Limb (tissue), 2 donors: ENCODE data around the gene C16orf96.

Experiments used
- DNase-seq, 2 donors: peaks; one replicate each; pipeline ENCODE4 v3.0.0-alpha.2; 2016; ENCODE audit errors: extremely low spot score in 2 of 2

C16orf96 gene

GRCh38 chr16:4525069-4525468, 31.1 kb upstream of the C16orf96 start:
- peak; percentile 21 to 36 for DNase-seq

DNA sequence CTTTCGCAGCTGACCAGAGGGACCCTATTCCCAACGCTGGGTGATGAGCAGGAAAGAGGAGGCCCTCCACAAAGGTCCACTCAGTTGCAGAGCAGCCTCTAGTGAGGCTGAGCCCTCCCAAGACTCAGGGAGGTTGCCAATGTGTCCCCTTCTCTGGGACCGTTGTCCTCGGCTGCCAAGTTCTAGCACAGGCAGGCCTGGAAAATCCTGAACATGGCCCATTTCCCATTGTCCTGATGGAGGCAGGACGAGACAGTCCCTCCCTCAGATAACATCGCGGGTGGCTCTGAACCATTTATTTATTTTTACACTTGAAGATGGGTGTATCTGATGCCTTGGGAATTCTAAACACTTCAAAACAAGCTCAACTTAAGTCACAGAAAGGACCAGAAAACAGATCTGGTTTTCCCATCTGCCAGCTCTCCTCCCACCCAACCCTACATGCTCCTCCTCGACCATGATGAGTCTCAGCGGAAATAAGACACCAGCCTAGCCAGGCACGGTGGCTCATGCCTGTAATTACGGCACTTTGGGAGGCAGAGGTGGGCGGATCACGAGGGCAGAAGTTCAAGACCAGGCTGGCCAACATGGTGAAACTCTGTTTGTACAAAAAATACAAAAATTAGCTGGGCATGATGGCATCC, 30.4 kb upstream of the C16orf96 start:
- no peak for DNase-seq

- DNase-seq = peak in 1 of 2 donors; percentile 39
Measured at GRCh38 chr16:4529085-4530060, 26.8 kb upstream of the C16orf96 start.

DNA sequence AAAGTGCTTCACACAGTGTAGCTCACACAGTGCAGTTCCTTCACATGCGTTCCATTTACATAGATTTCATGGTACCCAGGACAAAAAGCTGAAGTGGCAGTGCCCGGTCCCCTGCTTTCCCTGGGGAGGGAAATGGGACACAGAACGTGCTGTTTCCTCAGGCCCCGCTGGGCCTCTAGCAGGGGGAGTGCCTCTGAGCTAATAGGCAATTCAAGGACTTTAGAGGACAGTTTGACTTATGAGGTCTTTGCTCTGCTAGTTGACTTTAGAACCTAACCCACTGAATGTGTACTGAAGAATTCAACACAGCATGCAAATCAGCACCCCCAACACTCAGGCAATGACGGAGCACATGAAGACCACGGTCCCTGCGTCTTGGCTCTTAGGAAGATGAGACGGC, 24.3 kb upstream of the C16orf96 start:
- no peak for DNase-seq

- DNase-seq = no peak
Measured at GRCh38 chr16:4532238-4532637, 23.9 kb upstream of the C16orf96 start.

DNA sequence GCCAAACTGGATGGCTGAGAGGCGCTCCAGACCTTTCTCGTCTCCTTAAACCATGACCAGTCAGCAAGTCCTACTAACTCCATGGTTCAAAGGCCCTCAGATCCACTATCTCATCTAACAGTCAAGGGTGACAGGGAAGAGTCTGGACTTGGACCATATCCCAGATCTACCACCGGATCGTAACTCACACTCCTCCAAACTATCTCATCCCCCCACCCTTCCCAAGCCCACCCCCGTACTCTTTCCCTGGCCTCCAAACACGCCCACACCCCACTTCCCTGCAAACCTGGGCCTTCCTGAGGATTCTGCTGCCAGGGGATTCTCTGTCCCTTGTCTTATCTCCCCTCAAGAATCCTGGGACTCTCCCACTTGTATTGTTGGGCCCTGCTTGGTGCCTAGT, 22.6 kb upstream of the C16orf96 start:
- no peak for DNase-seq

GRCh38 chr16:4534151-4534790, 21.9 kb upstream of the C16orf96 start:
- DNase-seq = no peak

GRCh38 chr16:4535627-4536108, 20.5 kb upstream of the C16orf96 start:
- no peak for DNase-seq

DNA sequence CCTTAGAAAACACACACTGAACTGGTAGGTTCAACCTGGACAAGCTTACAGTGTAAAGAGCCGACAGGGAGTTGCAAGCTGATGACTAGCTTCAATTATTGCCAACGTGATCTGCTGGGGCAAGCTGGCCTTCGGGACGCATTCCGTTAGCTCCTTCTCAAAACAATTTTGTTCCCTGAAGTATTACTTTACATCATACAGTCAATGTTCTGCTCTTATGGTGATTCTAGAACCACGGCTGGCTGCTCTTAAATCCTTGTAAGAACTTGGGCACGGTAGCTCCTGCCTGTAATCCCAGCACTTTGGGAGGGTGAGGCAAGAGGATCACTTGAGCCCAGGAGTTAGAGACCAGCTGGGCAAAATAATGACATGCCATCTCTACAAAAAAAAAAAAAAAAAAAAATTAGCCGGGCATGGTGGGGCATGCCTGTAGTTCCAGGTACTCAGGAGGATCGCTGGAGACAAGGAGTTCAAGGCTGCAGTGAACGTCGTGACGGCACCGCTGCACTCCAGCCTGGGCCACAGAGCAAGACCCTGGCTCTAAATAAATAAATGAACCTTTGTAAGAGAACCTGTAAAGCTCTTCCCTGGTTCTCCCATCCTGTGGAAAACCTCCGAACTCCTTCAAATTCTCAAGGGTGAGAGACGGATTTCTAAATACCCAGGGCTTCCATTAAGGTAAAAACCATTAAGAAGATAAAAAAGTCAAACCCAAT, 19.6 kb upstream of the C16orf96 start:
- DNase-seq = no peak

- no peak for DNase-seq
Measured at GRCh38 chr16:4537376-4538343, 18.5 kb upstream of the C16orf96 start.

GRCh38 chr16:4538350-4539235, 17.5 kb upstream of the C16orf96 start, which contains the start of gene CDIP1:
Gene CDIP1 (minus strand): TSS chr16:4538773. CDS start chr16:4514130, 24,643 bp downstream.
- peak; percentile 91 to 99 for DNase-seq

GRCh38 chr16:4539716-4540284, 16.3 kb upstream of the C16orf96 start:
- no peak for DNase-seq

DNA sequence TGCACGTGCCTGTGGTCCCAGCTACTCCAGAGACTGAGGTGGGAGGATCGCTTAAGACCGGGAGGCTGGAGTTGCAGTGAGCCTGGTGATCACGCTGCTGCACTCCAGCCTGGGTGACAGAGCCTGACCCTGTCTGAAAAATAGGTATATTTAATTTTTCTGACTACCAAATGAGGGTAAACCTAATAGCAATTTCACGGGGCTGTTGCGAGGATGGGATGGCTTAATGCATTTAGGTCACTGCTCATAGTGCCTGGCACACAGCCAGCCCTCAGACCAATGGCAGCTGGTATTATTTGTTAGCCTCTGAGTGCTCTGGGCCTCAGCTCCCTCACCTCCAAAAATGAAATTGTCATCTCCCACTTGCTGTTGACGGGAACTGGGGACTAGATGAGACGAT, 11.7 kb upstream of the C16orf96 start:
- no peak for DNase-seq

DNA sequence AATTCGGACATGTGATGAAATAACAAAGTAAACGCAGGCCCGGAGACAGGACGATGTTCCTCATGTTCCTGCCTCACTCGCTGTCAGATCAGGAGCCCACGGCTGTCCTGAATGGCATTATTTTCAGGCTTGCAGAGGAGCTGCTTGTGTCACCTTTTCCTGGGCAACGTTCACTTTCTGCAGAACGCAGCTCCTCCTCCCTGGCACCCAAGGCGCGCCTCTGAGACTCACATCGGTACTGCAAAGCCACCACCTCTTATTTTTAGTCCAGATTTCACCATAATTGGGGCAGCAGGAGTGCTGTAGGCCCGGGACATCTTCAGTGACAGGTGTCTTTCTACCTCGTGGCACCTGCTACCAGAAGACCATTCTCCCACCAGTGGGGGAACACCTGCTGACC, 8.0 kb upstream of the C16orf96 start:
- DNase-seq = no peak

DNA sequence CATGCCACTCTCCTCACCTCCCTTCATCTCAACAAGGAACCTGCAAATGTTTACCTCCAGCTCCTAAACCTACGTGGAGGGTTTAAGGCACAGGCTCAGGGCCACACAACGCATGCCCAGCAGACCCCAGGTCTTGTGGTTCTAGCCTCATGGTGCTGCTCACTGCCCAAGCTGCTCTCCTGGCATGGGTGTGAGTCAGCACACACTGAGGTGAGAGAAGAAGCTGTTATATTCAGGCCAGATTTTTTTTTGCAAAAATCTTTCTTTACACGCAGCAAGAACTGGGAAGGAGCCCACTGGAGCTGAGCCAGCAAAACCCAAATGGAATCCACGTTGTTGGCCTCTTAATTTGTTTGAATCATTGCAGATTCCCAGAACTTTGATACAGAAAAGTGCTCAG, 5.5 kb upstream of the C16orf96 start:
- DNase-seq = no peak

DNA sequence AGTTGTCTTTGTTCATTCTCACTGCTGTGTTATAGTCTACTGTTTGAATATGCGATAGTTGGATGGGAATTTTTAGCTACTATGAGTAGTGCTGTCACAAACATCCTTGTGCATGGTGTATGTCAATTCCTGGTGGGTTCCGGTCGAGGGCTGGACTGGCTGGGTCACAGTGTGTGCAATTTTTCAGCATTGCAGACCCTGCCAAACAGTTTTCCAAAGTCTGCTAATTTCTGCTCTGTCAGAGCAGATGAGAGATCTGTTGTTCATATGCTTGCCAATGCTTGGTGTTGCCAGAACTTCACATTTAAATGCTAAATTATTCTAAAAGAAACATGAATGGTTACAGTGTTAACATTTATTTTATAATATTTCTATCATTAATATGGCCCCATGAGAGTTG, 3.6 kb upstream of the C16orf96 start:
- no peak for DNase-seq

DNA sequence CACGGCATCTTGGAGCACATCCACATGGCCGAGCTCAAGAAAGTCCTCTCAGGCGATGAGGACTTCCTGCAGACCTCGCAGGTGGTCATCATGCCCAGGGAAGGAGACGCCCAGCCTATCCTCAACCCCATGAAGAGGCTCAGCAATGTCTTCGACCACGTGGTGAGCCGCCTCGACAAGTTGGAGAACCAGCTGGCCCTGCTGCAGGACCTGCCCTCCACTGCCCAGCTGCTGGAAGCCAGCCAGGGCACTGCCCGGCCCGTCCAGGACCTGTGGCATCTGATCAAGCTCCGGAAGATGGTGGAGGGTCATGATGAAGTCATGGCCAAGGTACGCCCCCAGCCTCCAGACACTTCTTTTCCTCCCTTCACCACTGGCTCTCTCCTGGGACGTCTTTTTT, 440 bp downstream of the C16orf96 start:
- DNase-seq = no peak

DNA sequence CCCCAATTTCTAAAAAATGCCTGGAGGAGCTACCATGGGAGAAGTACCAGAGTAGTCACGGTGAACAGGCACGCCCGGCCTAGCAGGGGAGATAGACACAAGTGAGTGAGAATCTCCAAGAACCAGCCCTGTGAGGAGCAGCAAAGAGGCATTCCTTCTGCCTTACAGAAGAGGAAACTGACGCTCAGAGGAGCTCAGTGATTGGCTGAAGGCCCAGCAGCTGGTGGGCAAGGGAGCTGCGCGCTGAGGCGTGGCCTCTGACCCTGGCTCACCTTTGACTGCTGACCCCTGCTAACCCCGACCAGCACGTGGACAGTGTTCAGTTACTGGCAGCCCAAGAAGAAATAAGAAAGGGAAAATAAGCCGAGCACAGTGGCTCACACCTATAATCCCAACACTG, 1.8 kb downstream of the C16orf96 start:
- no peak for DNase-seq

DNA sequence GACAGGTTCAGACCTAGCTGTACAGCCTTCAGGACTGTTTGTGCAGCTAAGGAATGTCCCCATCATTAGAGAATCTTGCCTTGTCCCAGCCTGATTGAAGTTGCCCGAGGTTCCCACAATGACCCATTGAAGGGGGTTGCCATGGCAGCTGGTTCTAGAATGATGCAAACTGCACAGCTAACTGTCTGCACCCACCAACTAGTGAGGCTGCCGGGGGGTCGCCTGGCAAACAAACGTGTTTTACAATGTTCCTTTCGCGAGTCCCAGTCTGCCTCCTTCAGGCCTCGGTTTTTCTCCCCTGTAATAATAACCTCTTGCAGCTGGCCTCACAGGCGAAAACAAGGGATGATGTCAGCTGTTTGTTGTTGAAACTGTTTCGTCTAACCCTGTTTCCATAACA, 5.5 kb downstream of the C16orf96 start:
- peak; percentile 18 to 54 for DNase-seq
